HL-60 (cell line): ENCODE measurements around the gene PPP1R9A.

Experiments used
- POLR2AphosphoS5 ChIP-seq: IDR thresholded peaks from 2 replicates; pipeline ENCODE4 v1.6.1; 2012; ENCODE audit warnings: low read depth
- TF ChIP-seq, protein P1 (sequence below): IDR thresholded peaks from one replicate; pipeline ENCODE4 v1.5.1; 2011; ENCODE audit warnings: low read length, control low read depth, inconsistent platforms; ENCODE audit not compliant: insufficient read depth
- TF ChIP-seq, protein P2 (sequence below): IDR thresholded peaks from 2 replicates; pipeline ENCODE4 v1.6.1; 2012; ENCODE audit warnings: low read depth; ENCODE audit not compliant: insufficient replicate concordance

DNA sequence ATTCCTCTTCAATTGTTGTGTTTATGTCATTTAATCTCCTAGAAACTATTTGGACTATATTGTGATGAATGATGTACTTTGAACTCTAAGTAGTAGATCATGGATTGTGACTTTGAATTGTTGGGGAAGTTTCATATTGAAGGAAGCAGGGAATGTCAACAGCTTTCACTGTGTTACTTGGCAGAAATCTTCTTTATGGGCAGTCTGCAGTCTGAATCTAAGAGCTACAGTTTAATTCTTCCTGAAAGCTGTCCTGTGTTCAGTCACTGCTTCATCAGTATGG is 91.6 kb downstream of the PPP1R9A start:
- no peak for TF ChIP-seq POLR2AphosphoS5
- TF ChIP-seq, protein P1, sequence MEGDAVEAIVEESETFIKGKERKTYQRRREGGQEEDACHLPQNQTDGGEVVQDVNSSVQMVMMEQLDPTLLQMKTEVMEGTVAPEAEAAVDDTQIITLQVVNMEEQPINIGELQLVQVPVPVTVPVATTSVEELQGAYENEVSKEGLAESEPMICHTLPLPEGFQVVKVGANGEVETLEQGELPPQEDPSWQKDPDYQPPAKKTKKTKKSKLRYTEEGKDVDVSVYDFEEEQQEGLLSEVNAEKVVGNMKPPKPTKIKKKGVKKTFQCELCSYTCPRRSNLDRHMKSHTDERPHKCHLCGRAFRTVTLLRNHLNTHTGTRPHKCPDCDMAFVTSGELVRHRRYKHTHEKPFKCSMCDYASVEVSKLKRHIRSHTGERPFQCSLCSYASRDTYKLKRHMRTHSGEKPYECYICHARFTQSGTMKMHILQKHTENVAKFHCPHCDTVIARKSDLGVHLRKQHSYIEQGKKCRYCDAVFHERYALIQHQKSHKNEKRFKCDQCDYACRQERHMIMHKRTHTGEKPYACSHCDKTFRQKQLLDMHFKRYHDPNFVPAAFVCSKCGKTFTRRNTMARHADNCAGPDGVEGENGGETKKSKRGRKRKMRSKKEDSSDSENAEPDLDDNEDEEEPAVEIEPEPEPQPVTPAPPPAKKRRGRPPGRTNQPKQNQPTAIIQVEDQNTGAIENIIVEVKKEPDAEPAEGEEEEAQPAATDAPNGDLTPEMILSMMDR, result no peak
- TF ChIP-seq, protein P2, sequence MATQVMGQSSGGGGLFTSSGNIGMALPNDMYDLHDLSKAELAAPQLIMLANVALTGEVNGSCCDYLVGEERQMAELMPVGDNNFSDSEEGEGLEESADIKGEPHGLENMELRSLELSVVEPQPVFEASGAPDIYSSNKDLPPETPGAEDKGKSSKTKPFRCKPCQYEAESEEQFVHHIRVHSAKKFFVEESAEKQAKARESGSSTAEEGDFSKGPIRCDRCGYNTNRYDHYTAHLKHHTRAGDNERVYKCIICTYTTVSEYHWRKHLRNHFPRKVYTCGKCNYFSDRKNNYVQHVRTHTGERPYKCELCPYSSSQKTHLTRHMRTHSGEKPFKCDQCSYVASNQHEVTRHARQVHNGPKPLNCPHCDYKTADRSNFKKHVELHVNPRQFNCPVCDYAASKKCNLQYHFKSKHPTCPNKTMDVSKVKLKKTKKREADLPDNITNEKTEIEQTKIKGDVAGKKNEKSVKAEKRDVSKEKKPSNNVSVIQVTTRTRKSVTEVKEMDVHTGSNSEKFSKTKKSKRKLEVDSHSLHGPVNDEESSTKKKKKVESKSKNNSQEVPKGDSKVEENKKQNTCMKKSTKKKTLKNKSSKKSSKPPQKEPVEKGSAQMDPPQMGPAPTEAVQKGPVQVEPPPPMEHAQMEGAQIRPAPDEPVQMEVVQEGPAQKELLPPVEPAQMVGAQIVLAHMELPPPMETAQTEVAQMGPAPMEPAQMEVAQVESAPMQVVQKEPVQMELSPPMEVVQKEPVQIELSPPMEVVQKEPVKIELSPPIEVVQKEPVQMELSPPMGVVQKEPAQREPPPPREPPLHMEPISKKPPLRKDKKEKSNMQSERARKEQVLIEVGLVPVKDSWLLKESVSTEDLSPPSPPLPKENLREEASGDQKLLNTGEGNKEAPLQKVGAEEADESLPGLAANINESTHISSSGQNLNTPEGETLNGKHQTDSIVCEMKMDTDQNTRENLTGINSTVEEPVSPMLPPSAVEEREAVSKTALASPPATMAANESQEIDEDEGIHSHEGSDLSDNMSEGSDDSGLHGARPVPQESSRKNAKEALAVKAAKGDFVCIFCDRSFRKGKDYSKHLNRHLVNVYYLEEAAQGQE, result no peak
